Measurements from ENCODE around the gene VWCE. TPM values are rescaled to one million over a fixed set of nuclear protein-coding genes. Genes with fewer than 3 reads are reported as not detected.
"Not testable (repeated sequence)": the region's sequence is repeated elsewhere in the genome, so short reads cannot be mapped to it uniquely, and the experiment has no call there.

Gene VWCE
- total and polyA plus RNA-seq, 9 of the 15 experiments (the other 6 are each of a cell fraction or from before 2014, with no cell fraction given): 0.06 to 1.6 (median 0.63) TPM; not detected in 1

DNA sequence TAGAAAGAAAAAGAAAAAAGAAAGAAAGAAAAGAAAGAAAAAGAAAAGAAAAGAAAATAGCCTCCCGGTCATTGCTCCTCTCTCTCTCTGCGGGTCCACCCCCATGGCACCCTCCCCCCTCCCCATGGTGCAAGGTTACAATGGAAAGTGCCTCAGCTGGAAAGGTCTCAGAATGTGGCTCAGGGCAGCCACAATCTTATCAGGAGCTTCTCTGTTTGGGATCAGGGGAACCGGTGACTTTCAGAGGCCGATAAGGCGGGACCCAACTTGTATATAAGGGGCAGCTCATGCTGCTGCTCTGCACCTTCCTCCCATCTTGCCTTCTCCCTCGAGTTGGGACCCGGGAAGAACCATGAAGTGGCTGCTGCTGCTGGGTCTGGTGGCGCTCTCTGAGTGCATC lies 54.2 kb downstream of the VWCE start, which contains the start of gene PGA5:
TSS of gene PGA5 (plus strand) at position 301 of the 400 bp plus-strand sequence. CDS start at position 353, 52 bp downstream.
- DNase-seq (ENCODE audit: extremely low read depth in 1 of 4, low spot score in 3 of 4); H3K79me2 ChIP-seq (ENCODE audit: control insufficient read depth, insufficient read depth, low read length); CTCF ChIA-PET (ENCODE audit: low intra/inter-chr PET ratio); in situ Hi-C loops (cut with MboI); H2AFZ ChIP-seq (ENCODE audit: low read depth, low read length); H3K27ac ChIP-seq (ENCODE audit: extremely low read depth, low read depth, low read length); H3K4me3 ChIP-seq; intact Hi-C loops (cut with micrococcal nuclease); H3K36me3 ChIP-seq (ENCODE audit: control insufficient read depth, insufficient read depth, low read length); H4K20me1 ChIP-seq (replicated peaks; ENCODE audit: control insufficient read depth, insufficient read depth, low read length); BruUV-seq (replicated peaks); H3K27me3 ChIP-seq (ENCODE audit: control insufficient read depth in 2 of 2, insufficient read depth in 2 of 2, low read length in 2 of 2); FAIRE-seq; H3K9me1 ChIP-seq (ENCODE audit: control insufficient read depth, insufficient read depth, low read length); POLR2A ChIA-PET; H3K4me1 ChIP-seq (replicated peaks in 1 of 2; ENCODE audit: control insufficient read depth in 2 of 2, insufficient read depth in 2 of 2, low read length in 2 of 2); H3K4me2 ChIP-seq (ENCODE audit: insufficient read depth, low read length); H3K9ac ChIP-seq (ENCODE audit: insufficient read depth in 1 of 2, low read depth in 2 of 2, low read length in 2 of 2); H3K9me3 ChIP-seq (replicated peaks; ENCODE audit: control insufficient read depth, insufficient read depth, low read depth, low read length): not testable (repeated sequence)
- peak; percentile 43 for ATAC-seq
- no CpG with 5 or more reads among the region's 8 CpGs for whole genome bisulfite sequencing (ENCODE audit: insufficient coverage, low coverage, missing lambda C conversion rate)

GRCh38 chr11:61240288-61240687 lies 54.8 kb downstream of the VWCE start:
- CTCF ChIA-PET (ENCODE audit: low intra/inter-chr PET ratio); H3K4me3 ChIP-seq; intact Hi-C loops (cut with micrococcal nuclease); H3K9me1 ChIP-seq (ENCODE audit: control insufficient read depth, insufficient read depth, low read length); H2AFZ ChIP-seq (ENCODE audit: low read depth, low read length); H4K20me1 ChIP-seq (replicated peaks; ENCODE audit: control insufficient read depth, insufficient read depth, low read length); ATAC-seq; H3K27me3 ChIP-seq (ENCODE audit: control insufficient read depth in 2 of 2, insufficient read depth in 2 of 2, low read length in 2 of 2); DNase-seq (ENCODE audit: extremely low read depth in 1 of 4, low spot score in 3 of 4); H3K4me1 ChIP-seq (replicated peaks in 1 of 2; ENCODE audit: control insufficient read depth in 2 of 2, insufficient read depth in 2 of 2, low read length in 2 of 2); POLR2A ChIA-PET; H3K9me3 ChIP-seq (replicated peaks; ENCODE audit: control insufficient read depth, insufficient read depth, low read depth, low read length); H3K4me2 ChIP-seq (ENCODE audit: insufficient read depth, low read length); H3K27ac ChIP-seq (ENCODE audit: extremely low read depth, low read depth, low read length); FAIRE-seq; H3K79me2 ChIP-seq (ENCODE audit: control insufficient read depth, insufficient read depth, low read length); H3K36me3 ChIP-seq (ENCODE audit: control insufficient read depth, insufficient read depth, low read length); in situ Hi-C loops (cut with MboI); BruUV-seq (replicated peaks); H3K9ac ChIP-seq (ENCODE audit: insufficient read depth in 1 of 2, low read depth in 2 of 2, low read length in 2 of 2): not testable (repeated sequence)
- WGBS (ENCODE audit: insufficient coverage, low coverage, missing lambda C conversion rate): 45% methylated on average over 7 of the region's 8 CpGs
- peak; percentile 88 for TF ChIP-seq ZNF512 (tag; IDR thresholded peaks at IDR 0.05)

- intact Hi-C loops (cut with micrococcal nuclease); POLR2A ChIA-PET; ATAC-seq; H3K27me3 ChIP-seq (ENCODE audit: control insufficient read depth in 2 of 2, insufficient read depth in 2 of 2, low read length in 2 of 2); H2AFZ ChIP-seq (ENCODE audit: low read depth, low read length); H3K9me3 ChIP-seq (replicated peaks; ENCODE audit: control insufficient read depth, insufficient read depth, low read depth, low read length); FAIRE-seq; H3K9me1 ChIP-seq (ENCODE audit: control insufficient read depth, insufficient read depth, low read length); DNase-seq (ENCODE audit: extremely low read depth in 1 of 4, low spot score in 3 of 4); H3K4me3 ChIP-seq; H3K36me3 ChIP-seq (ENCODE audit: control insufficient read depth, insufficient read depth, low read length); H3K4me2 ChIP-seq (ENCODE audit: insufficient read depth, low read length); CTCF ChIA-PET (ENCODE audit: low intra/inter-chr PET ratio); H3K79me2 ChIP-seq (ENCODE audit: control insufficient read depth, insufficient read depth, low read length); BruUV-seq (replicated peaks); H3K27ac ChIP-seq (ENCODE audit: extremely low read depth, low read depth, low read length); H4K20me1 ChIP-seq (replicated peaks; ENCODE audit: control insufficient read depth, insufficient read depth, low read length); H3K9ac ChIP-seq (ENCODE audit: insufficient read depth in 1 of 2, low read depth in 2 of 2, low read length in 2 of 2); H3K4me1 ChIP-seq (replicated peaks in 1 of 2; ENCODE audit: control insufficient read depth in 2 of 2, insufficient read depth in 2 of 2, low read length in 2 of 2): not testable (repeated sequence)
- no CpG with 5 or more reads among the region's 4 CpGs for WGBS (ENCODE audit: insufficient coverage, low coverage, missing lambda C conversion rate)
- in situ Hi-C loops (cut with MboI): loop anchor here (5.0 kb wide), 1 partner anchor 40 kb away; no protein-coding TSS in a partner anchor
Measured at GRCh38 chr11:61237130-61237529, 58.0 kb downstream of the VWCE start.
